GM12865 (cell line): ENCODE results near the gene ZDHHC21.

ENCODE experiments used
- DNase-seq: peaks from one replicate; pipeline ENCODE4 v3.0.0; 2010; ENCODE audit warnings: low read depth
- H3K4me3 ChIP-seq: 2 replicates; pipeline ENCODE4 v1.5.1; 2011; ENCODE audit warnings: mild to moderate bottlenecking, low read depth, low read length, control low read depth
- TF ChIP-seq, protein P1 (sequence below): IDR thresholded peaks from 2 replicates; pipeline ENCODE4 v1.5.1; 2011; ENCODE audit warnings: low read length, control low read depth, low read depth, inconsistent platforms; ENCODE audit not compliant: insufficient read depth; ENCODE audit errors: missing control alignments

ZDHHC21 gene, protein sequence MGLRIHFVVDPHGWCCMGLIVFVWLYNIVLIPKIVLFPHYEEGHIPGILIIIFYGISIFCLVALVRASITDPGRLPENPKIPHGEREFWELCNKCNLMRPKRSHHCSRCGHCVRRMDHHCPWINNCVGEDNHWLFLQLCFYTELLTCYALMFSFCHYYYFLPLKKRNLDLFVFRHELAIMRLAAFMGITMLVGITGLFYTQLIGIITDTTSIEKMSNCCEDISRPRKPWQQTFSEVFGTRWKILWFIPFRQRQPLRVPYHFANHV

GRCh38 chr9:14693251-14693861, at the start of gene ZDHHC21:
ZDHHC21 (minus strand) TSS chr9:14693432; CDS start chr9:14674340, 19,092 bp downstream.
- TF ChIP-seq, protein P1, sequence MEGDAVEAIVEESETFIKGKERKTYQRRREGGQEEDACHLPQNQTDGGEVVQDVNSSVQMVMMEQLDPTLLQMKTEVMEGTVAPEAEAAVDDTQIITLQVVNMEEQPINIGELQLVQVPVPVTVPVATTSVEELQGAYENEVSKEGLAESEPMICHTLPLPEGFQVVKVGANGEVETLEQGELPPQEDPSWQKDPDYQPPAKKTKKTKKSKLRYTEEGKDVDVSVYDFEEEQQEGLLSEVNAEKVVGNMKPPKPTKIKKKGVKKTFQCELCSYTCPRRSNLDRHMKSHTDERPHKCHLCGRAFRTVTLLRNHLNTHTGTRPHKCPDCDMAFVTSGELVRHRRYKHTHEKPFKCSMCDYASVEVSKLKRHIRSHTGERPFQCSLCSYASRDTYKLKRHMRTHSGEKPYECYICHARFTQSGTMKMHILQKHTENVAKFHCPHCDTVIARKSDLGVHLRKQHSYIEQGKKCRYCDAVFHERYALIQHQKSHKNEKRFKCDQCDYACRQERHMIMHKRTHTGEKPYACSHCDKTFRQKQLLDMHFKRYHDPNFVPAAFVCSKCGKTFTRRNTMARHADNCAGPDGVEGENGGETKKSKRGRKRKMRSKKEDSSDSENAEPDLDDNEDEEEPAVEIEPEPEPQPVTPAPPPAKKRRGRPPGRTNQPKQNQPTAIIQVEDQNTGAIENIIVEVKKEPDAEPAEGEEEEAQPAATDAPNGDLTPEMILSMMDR = no peak
- peak within 1 kb of the TSS; percentile 82 for H3K4me3 ChIP-seq
- peak; percentile 82 for DNase-seq

GRCh38 chr9:14741369-14741768, 48.1 kb upstream of the ZDHHC21 start:
- TF ChIP-seq, protein P1 = no peak
- H3K4me3 ChIP-seq = no peak overlapping the region
- no peak for DNase-seq

- TF ChIP-seq, protein P1 = no peak
Measured at GRCh38 chr9:14733133-14733532, 39.9 kb upstream of the ZDHHC21 start.

DNA sequence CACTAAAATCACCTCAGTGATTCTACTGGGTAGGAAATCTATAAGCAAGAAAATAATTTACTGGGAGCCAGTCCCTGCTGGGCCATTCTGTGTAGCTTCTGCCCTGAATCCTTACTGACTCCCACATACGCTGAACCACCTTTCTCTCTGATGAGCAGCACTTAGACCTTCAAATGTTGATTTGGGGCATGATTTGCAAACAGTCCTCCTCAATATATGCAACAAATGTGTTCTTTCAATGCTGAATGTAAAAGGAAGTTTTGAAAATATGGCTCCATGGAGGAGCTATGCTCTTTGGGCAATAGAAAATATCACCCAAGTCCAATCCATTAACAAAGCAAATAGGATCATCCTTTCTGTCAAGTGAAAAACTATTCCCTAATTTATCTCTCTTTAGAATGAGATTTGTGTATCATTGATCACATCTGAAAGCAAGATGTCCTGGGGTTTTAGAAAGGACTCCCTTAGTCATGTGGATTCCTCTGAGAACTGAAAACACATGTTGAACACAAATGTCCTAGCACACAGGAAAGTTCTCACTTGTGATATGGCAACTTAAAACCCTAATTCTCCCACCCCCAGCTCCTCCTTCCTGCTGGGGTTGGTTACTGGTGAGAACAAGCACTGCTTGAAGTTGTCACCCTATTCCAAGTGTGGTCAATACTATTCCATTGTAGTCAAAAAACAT, 38.2 kb upstream of the ZDHHC21 start:
- no peak overlapping the region for H3K4me3 ChIP-seq
- TF ChIP-seq, protein P1 = no peak
- DNase-seq = no peak

More at GRCh38 chr9:14733133-14733532, 39.9 kb upstream of the ZDHHC21 start:
- H3K4me3 ChIP-seq = no peak overlapping the region
- DNase-seq = no peak

DNA sequence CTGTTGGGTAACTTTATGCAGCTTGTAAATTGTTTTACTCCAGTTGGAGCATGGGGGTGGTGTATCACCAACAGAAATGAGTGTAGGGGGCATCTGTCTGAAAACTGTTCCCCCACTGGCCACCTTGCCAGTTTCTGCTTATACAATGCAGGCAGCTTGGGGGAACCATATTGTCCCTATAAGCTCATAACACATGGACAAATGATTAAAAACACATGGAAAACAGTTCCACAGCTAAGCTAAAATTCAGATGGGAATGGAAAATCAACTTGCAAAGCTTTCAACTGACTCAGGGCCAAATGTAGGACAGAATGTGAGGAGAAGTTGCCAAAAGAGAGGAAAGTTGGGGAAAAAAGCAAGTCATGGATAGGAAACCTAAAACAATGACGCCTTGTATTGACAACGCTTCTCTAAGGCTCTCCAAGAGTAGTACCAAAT, 37.2 kb upstream of the ZDHHC21 start:
- TF ChIP-seq, protein P1 = no peak
- no peak overlapping the region for H3K4me3 ChIP-seq
- no peak for DNase-seq

DNA sequence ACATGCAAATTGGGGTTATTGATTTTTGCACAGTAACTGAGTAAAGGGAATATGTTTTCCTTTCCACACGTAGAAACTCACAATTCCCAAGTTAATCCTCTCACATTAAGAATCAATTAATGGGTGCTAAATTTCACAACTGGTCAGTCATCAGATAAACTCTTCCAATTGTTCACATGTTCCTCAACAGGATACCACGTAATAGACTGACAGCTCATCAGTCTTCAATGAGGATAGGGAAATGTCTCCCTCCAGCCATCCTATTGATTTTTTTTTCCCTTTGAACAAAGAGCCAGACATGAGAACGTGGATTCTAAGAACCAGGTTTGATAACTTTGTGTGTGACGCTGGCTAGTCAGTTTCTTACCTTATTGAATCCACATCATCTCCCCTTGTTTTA, 30.1 kb upstream of the ZDHHC21 start:
- DNase-seq = no peak
- no peak overlapping the region for H3K4me3 ChIP-seq
- TF ChIP-seq, protein P1 = no peak
